Loucy (cell line): Measurements from ENCODE around the gene EHMT2.

Source experiments
- H2AFZ ChIP-seq: fragments of 200-600 bp; sonication (generic); 2 replicates; pipeline ENCODE4 v1.6.0; 2016; ENCODE audit warnings: antibody characterized with exemption, mild to moderate bottlenecking, low read length, moderate library complexity
- H3F3A ChIP-seq: fragments of 200-600 bp; 2 replicates; pipeline ENCODE4 v1.6.0; 2016; ENCODE audit warnings: antibody characterized with exemption, low read depth, mild to moderate bottlenecking
- H3K27me3 ChIP-seq: fragments of 200-600 bp; sonication (generic); 2 replicates; pipeline ENCODE4 v1.6.1; 2014; ENCODE audit warnings: low read length, mild to moderate bottlenecking; ENCODE audit not compliant: insufficient read depth, poor library complexity, severe bottlenecking
- H3K36me3 ChIP-seq: fragments of 200-600 bp; sonication (generic); 2 replicates; pipeline ENCODE4 v1.6.1; 2016; ENCODE audit warnings: low read length; ENCODE audit not compliant: insufficient read depth
- H3K4me1 ChIP-seq: fragments of 200-600 bp; sonication (generic); 2 replicates; pipeline ENCODE4 v1.5.1; 2014; ENCODE audit warnings: low read length, mild to moderate bottlenecking; ENCODE audit not compliant: insufficient read depth, poor library complexity, severe bottlenecking
- H3K4me2 ChIP-seq: fragments of 200-600 bp; sonication (generic); 2 replicates; pipeline ENCODE4 v1.6.0; 2014; ENCODE audit warnings: antibody characterized with exemption, low read length, low read depth, mild to moderate bottlenecking; ENCODE audit not compliant: poor library complexity, severe bottlenecking
- H3K4me3 ChIP-seq: fragments of 200-600 bp; sonication (generic); 2 replicates; pipeline ENCODE4 v1.5.1; 2014; ENCODE audit warnings: low read length, mild to moderate bottlenecking, mixed read lengths; ENCODE audit not compliant: poor library complexity, severe bottlenecking
- H3K79me2 ChIP-seq: fragments of 200-600 bp; sonication (generic); 2 replicates; pipeline ENCODE4 v1.6.1; 2014; ENCODE audit warnings: low read length; ENCODE audit not compliant: insufficient read depth
- H3K9ac ChIP-seq: fragments of 200-600 bp; sonication (generic); 2 replicates; pipeline ENCODE4 v1.6.0; 2014; ENCODE audit warnings: mild to moderate bottlenecking, low read depth, low read length, moderate library complexity; ENCODE audit not compliant: poor library complexity, severe bottlenecking
- H3K9me2 ChIP-seq: fragments of 200-600 bp; sonication (generic); replicated peaks from 2 replicates; pipeline ENCODE4 v1.6.1; 2016; ENCODE audit warnings: low read depth, low read length, mixed read lengths
- H3K9me3 ChIP-seq: fragments of 200-600 bp; sonication (generic); 2 replicates; pipeline ENCODE4 v1.6.1; 2014; ENCODE audit warnings: mild to moderate bottlenecking, antibody characterized with exemption, low read length, low read depth; ENCODE audit not compliant: insufficient read depth
- H4K20me1 ChIP-seq: fragments of 200-600 bp; sonication (generic); 2 replicates; pipeline ENCODE4 v1.6.0; 2014; ENCODE audit warnings: antibody characterized with exemption, low read length, mild to moderate bottlenecking; ENCODE audit not compliant: insufficient read depth, poor library complexity, severe bottlenecking
- CTCF ChIP-seq: fragments of 200-600 bp; sonication (generic); conservative IDR thresholded peaks from 2 replicates; pipeline ENCODE4 v1.5.1; 2014; ENCODE audit warnings: mild to moderate bottlenecking, antibody characterized with exemption, low read length
- EZH2phosphoT487 ChIP-seq: fragments of 200-600 bp; IDR thresholded peaks from 2 replicates; pipeline ENCODE4 v1.6.1; 2018; ENCODE audit warnings: antibody characterized with exemption, mild to moderate bottlenecking, moderate library complexity, borderline replicate concordance

EHMT2 gene

GRCh38 chr6:31879901-31880300, 17.6 kb downstream of the EHMT2 start:
- H3K79me2 ChIP-seq, result no peaks in the 10 kb centered on the region
- H3K9me2 ChIP-seq, result no peaks in the 10 kb centered on the region
- H3K36me3 ChIP-seq, result peaks cover 51% of the 10 kb centered on the region; the same call in 1 of the 2 replicates
- H3K9me3 ChIP-seq, result no peaks in the 10 kb centered on the region
- H3K4me1 ChIP-seq, result no peaks in the 10 kb centered on the region
- no peak overlapping the region for H3K9ac ChIP-seq
- H3K27me3 ChIP-seq, result no peaks in the 10 kb centered on the region
- H3K4me2 ChIP-seq, result no peak overlapping the region
- H2AFZ ChIP-seq, result no peak overlapping the region
- H3K4me3 ChIP-seq, result no peak overlapping the region
- H3F3A ChIP-seq, result 0 out of 2 replicates have a peak, but pooled peaks cover 5% of the 10 kb centered on the region
- H4K20me1 ChIP-seq, result no peaks in the 10 kb centered on the region
- no peak for TF ChIP-seq CTCF

- H3F3A ChIP-seq, result 0 out of 2 replicates have a peak, but pooled peaks cover 5% of the 10 kb centered on the region
- H3K9me3 ChIP-seq, result no peaks in the 10 kb centered on the region
- H3K79me2 ChIP-seq, result no peaks in the 10 kb centered on the region
- no peak overlapping the region for H3K4me3 ChIP-seq
- TF ChIP-seq CTCF (no peak), EZH2phosphoT487 (no peak)
- no peaks in the 10 kb centered on the region for H3K9me2 ChIP-seq
- H3K36me3 ChIP-seq, result peaks cover 43% of the 10 kb centered on the region; the same call in 1 of the 2 replicates
- no peaks in the 10 kb centered on the region for H4K20me1 ChIP-seq
- no peak overlapping the region for H2AFZ ChIP-seq
- no peaks in the 10 kb centered on the region for H3K4me1 ChIP-seq
- no peak overlapping the region for H3K9ac ChIP-seq
- no peaks in the 10 kb centered on the region for H3K27me3 ChIP-seq
- no peak overlapping the region for H3K4me2 ChIP-seq
Observed at GRCh38 chr6:31879143-31879542, 18.4 kb downstream of the EHMT2 start.

- no peak within 1 kb of the TSS for H3K4me2 ChIP-seq
- H3K4me1 ChIP-seq, result no peaks in the 10 kb centered on the region
- TF ChIP-seq CTCF (no peak), EZH2phosphoT487 (no peak)
- no peaks in the 10 kb centered on the region for H3K79me2 ChIP-seq
- no peaks in the 10 kb centered on the region for H3K9me3 ChIP-seq
- H3F3A ChIP-seq, result 0 out of 2 replicates have a peak, but pooled peaks cover 5% of the 10 kb centered on the region
- no peaks in the 10 kb centered on the region for H3K9me2 ChIP-seq
- H4K20me1 ChIP-seq, result no peaks in the 10 kb centered on the region
- H3K9ac ChIP-seq, result no peak within 1 kb of the TSS
- peaks cover 39% of the 10 kb centered on the region; the same call in 1 of the 2 replicates for H3K36me3 ChIP-seq
- H3K27me3 ChIP-seq, result no peaks in the 10 kb centered on the region
- no peak within 1 kb of the TSS for H3K4me3 ChIP-seq
- H2AFZ ChIP-seq, result no peak within 1 kb of the TSS
Observed at GRCh38 chr6:31878726-31879125, 18.8 kb downstream of the EHMT2 start, which contains the start of gene SLC44A4. Gene SLC44A4, minus strand, starts transcription at chr6:31878997. Its CDS starts 17 bp downstream, at chr6:31878980.
